ENCODE results near the gene CDKN1A. TPM values are rescaled to one million over a fixed set of nuclear protein-coding genes. Genes with fewer than 3 reads are reported as not detected.
A peak's percentile ranks its signal among the peaks of the same experiment; 100 is the strongest.

The CDKN1A gene
- total RNA-seq, 1 donor from 2014 or later = 353 TPM

GRCh38 chr6:36634317-36635108 lies 44.0 kb upstream of the CDKN1A start:
- Histone ChIP-seq H3K4me3 (no peak overlapping the region), H3K36me3 (no peaks in the 10 kb centered on the region), H3K27ac (peak overlapping the region in 1 of 2 donors; percentile 61), H3K9me3 (no peaks in the 10 kb centered on the region), H3K27me3 (no peaks in the 10 kb centered on the region), H3K4me1 (peaks cover 5 to 7% of the 10 kb centered on the region in 2 donors)
- intact Hi-C loops (cut with DNase I) = no loop called here
- TF ChIP-seq, protein P1, sequence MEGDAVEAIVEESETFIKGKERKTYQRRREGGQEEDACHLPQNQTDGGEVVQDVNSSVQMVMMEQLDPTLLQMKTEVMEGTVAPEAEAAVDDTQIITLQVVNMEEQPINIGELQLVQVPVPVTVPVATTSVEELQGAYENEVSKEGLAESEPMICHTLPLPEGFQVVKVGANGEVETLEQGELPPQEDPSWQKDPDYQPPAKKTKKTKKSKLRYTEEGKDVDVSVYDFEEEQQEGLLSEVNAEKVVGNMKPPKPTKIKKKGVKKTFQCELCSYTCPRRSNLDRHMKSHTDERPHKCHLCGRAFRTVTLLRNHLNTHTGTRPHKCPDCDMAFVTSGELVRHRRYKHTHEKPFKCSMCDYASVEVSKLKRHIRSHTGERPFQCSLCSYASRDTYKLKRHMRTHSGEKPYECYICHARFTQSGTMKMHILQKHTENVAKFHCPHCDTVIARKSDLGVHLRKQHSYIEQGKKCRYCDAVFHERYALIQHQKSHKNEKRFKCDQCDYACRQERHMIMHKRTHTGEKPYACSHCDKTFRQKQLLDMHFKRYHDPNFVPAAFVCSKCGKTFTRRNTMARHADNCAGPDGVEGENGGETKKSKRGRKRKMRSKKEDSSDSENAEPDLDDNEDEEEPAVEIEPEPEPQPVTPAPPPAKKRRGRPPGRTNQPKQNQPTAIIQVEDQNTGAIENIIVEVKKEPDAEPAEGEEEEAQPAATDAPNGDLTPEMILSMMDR (IDR thresholded peaks at IDR 0.05) = no peak
- DNase-seq (ENCODE audit: low spot score in 2 of 2) = no peak

- Histone ChIP-seq H3K9me3 (no peaks in the 10 kb centered on the region), H3K27ac (no peak overlapping the region), H3K4me3 (no peak overlapping the region), H3K4me1 (peaks cover 3 to 6% of the 10 kb centered on the region in 2 donors), H3K27me3 (no peaks in the 10 kb centered on the region), H3K36me3 (no peaks in the 10 kb centered on the region)
- TF ChIP-seq, protein P1 (IDR thresholded peaks at IDR 0.05) = no peak
- DNase-seq (ENCODE audit: low spot score in 2 of 2) = no peak
- intact Hi-C loops (cut with DNase I) = no loop called here
Observed at GRCh38 chr6:36636283-36636682, 42.2 kb upstream of the CDKN1A start.

- Histone ChIP-seq H3K4me3 (no peak overlapping the region), H3K4me1 (peaks cover 3 to 6% of the 10 kb centered on the region in 2 donors), H3K27ac (no peak overlapping the region), H3K36me3 (no peaks in the 10 kb centered on the region), H3K9me3 (no peaks in the 10 kb centered on the region), H3K27me3 (no peaks in the 10 kb centered on the region)
- TF ChIP-seq, protein P1 (IDR thresholded peaks at IDR 0.05) = no peak
- intact Hi-C loops (cut with DNase I) = no loop called here
- no peak for DNase-seq (ENCODE audit: low spot score in 2 of 2)
Observed at GRCh38 chr6:36636687-36637418, 41.7 kb upstream of the CDKN1A start.

DNA sequence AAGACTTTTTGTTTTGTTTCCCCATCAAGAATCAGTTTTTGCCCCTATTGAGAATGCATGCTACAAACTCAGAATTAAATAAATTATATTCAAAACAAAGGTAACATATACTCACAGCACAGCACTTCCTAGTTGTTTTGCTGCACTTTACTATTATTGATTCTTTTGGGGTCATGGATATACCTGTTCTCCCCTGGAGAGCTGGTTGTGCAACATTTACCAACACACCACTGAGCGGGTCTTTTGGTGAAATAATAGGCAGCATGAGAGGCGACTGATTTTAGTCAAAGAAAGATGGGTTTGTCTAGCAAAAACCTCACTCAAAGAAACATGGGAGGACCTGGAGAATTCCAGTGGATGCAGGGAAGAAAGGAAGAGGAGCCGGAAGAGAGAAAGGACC lies 39.9 kb upstream of the CDKN1A start:
- H3K27ac ChIP-seq = no peak overlapping the region
- H3K36me3 ChIP-seq = no peaks in the 10 kb centered on the region
- no peak for DNase-seq (ENCODE audit: low spot score in 2 of 2)
- H3K4me1 ChIP-seq = peaks cover 6 to 16% of the 10 kb centered on the region in 2 donors
- H3K4me3 ChIP-seq = no peak overlapping the region
- intact Hi-C loops (cut with DNase I) = no loop called here
- H3K9me3 ChIP-seq = no peaks in the 10 kb centered on the region
- TF ChIP-seq, protein P1 (IDR thresholded peaks at IDR 0.05) = no peak
- H3K27me3 ChIP-seq = no peaks in the 10 kb centered on the region

GRCh38 chr6:36639171-36639808 lies 39.2 kb upstream of the CDKN1A start:
- TF ChIP-seq, protein P1 (IDR thresholded peaks at IDR 0.05) = no peak
- intact Hi-C loops (cut with DNase I) = no loop called here

More at GRCh38 chr6:36639171-36639808, 39.2 kb upstream of the CDKN1A start:
- H3K36me3 ChIP-seq = no peaks in the 10 kb centered on the region
- H3K4me3 ChIP-seq = no peak overlapping the region
- peaks cover 5 to 18% of the 10 kb centered on the region in 2 donors for H3K4me1 ChIP-seq
- no peak for DNase-seq (ENCODE audit: low spot score in 2 of 2)
- no peaks in the 10 kb centered on the region for H3K27me3 ChIP-seq
- H3K27ac ChIP-seq = no peak overlapping the region
- no peaks in the 10 kb centered on the region for H3K9me3 ChIP-seq
